Keratinocyte (primary cell): ENCODE data around the gene APOL3. TPM values are rescaled to one million over a fixed set of nuclear protein-coding genes. Genes with fewer than 3 reads are reported as not detected.

Experiments used
- DNase-seq: peaks from one replicate; pipeline ENCODE4 v3.0.0-alpha.2; 2011; ENCODE audit warnings: low read depth, missing footprints, low spot score
- FAIRE-seq: peaks from 2 replicates; lab custom pipeline; 2011; peaks lifted over from hg19 to GRCh38; lab: Jason Lieb, UNC
- H2AFZ ChIP-seq: 2 replicates; pipeline ENCODE4 v1.6.0; 2012; ENCODE audit warnings: low read length, control low read depth, inconsistent platforms; ENCODE audit not compliant: control insufficient read depth
- H3K27ac ChIP-seq: 2 replicates; pipeline ENCODE4 v1.5.1; 2011; ENCODE audit warnings: low read length; ENCODE audit not compliant: control insufficient read depth, insufficient read depth
- H3K27me3 ChIP-seq: 3 replicates; pipeline ENCODE4 v1.6.0; 2011; ENCODE audit warnings: low read length; ENCODE audit not compliant: control insufficient read depth, insufficient read depth; ENCODE audit errors: extremely low read depth
- H3K36me3 ChIP-seq, 2 experiments: 2 replicates in 1 of 2; 3 replicates in 1 of 2; pipeline ENCODE4 v1.5.1; 2011; ENCODE audit warnings: low read length in 2 of 2, mild to moderate bottlenecking in 1 of 2; ENCODE audit not compliant: control insufficient read depth in 2 of 2, insufficient read depth in 2 of 2; ENCODE audit errors: extremely low read depth in 1 of 2
- H3K4me1 ChIP-seq: 3 replicates; pipeline ENCODE4 v1.5.1; 2011; ENCODE audit warnings: low read length; ENCODE audit not compliant: control insufficient read depth, insufficient read depth; ENCODE audit errors: extremely low read depth
- H3K4me2 ChIP-seq: 3 replicates; pipeline ENCODE4 v1.6.0; 2011; ENCODE audit warnings: low read depth, low read length; ENCODE audit not compliant: control insufficient read depth, insufficient read depth; ENCODE audit errors: extremely low read depth
- H3K4me3 ChIP-seq, 3 experiments: fragments of 200-600 bp in 1 of 3; sonication (generic) in 1 of 3; 2 replicates in 2 of 3; 3 replicates in 1 of 3; pipeline ENCODE4 v1.5.1; 2011 to 2016; ENCODE audit warnings: low read length in 3 of 3, mild to moderate bottlenecking in 3 of 3, control low read depth in 2 of 3, inconsistent platforms in 1 of 3, low read depth in 1 of 3, mixed read lengths in 1 of 3, mixed run types in 1 of 3, moderate library complexity in 1 of 3; ENCODE audit not compliant: control insufficient read depth in 2 of 3, insufficient read depth in 2 of 3; ENCODE audit errors: extremely low read depth in 1 of 3
- H3K79me2 ChIP-seq: 2 replicates; pipeline ENCODE4 v1.6.0; 2012; ENCODE audit warnings: low read length; ENCODE audit not compliant: control insufficient read depth, insufficient read depth
- H3K9ac ChIP-seq: 3 replicates; pipeline ENCODE4 v1.6.0; 2011; ENCODE audit warnings: low read length; ENCODE audit not compliant: control insufficient read depth, insufficient read depth; ENCODE audit errors: extremely low read depth
- H3K9me1 ChIP-seq: 3 replicates; pipeline ENCODE4 v1.6.0; 2011; ENCODE audit warnings: low read length; ENCODE audit not compliant: control insufficient read depth, insufficient read depth; ENCODE audit errors: extremely low read depth
- H3K9me3 ChIP-seq: 2 replicates; pipeline ENCODE4 v1.5.1; 2012; ENCODE audit warnings: low read depth, low read length; ENCODE audit not compliant: control insufficient read depth
- H4K20me1 ChIP-seq: 3 replicates; pipeline ENCODE4 v1.6.0; 2011; ENCODE audit warnings: low read length; ENCODE audit not compliant: control insufficient read depth, insufficient read depth; ENCODE audit errors: extremely low read depth
- CTCF ChIP-seq, 3 experiments: IDR thresholded peaks in 1 of 3; conservative IDR thresholded peaks in 1 of 3; optimal IDR thresholded peaks in 1 of 3; 2 replicates in 2 of 3; 3 replicates in 1 of 3; pipeline versions ENCODE3 to v1.5.1; 2011; ENCODE audit warnings: low read length in 3 of 3, mild to moderate bottlenecking in 3 of 3, moderate library complexity in 2 of 3, control low read depth in 1 of 3, inconsistent platforms in 1 of 3; ENCODE audit not compliant: insufficient read depth in 2 of 3; ENCODE audit errors: extremely low read depth in 1 of 3
- EZH2 ChIP-seq: IDR thresholded peaks from one replicate; pipeline ENCODE4 v1.6.1; 2012; ENCODE audit warnings: inconsistent platforms, mild to moderate bottlenecking, low read length, moderate library complexity
- dilution Hi-C: fragments of 300-500 bp; cut with MboI; formaldehyde crosslinking; loops from one replicate; pipeline ENCODE4 v1.7.0; 2020; ENCODE audit warnings: low sequenced_read_pairs; ENCODE audit not compliant: extremely low pct_ligation_motif_present
- polyA plus RNA-seq, 5 experiments: library from polyadenylated mRNA; depleted of rRNA in 3 of 5; stranded (reverse) in 3 of 5; stranded (forward) in 1 of 5; unstranded in 1 of 5; fragments of >200 nt; gene quantifications; 1 replicate in 1 of 5; 2 replicates in 3 of 5; 3 replicates in 1 of 5; pipeline versions ENCODE4 v1.2.1 to v1.2.3, GENCODE V29; 2011 to 2012; ENCODE audit warnings: missing spikeins in 2 of 5, low read depth in 1 of 5, low replicate concordance in 1 of 5

The APOL3 gene
- polyA plus RNA-seq, 1 donor (not counting 4 experiments of a cell fraction or from before 2014, with no cell fraction given) = 0.92 TPM

GRCh38 chr22:36193171-36193570 lies 32.6 kb upstream of the APOL3 start:
- TF ChIP-seq CTCF (optimal IDR thresholded peaks at IDR 0.05 in 1 of 3, IDR thresholded peaks at IDR 0.05 in 1 of 3, conservative IDR thresholded peaks at IDR 0.05 in 1 of 3; ENCODE audit: extremely low read depth in 1 of 3, insufficient read depth in 2 of 3, low read length in 3 of 3) = no peak
- no peak for TF ChIP-seq EZH2
- no peak overlapping the region for H3K9ac ChIP-seq
- no peak overlapping the region for H3K4me2 ChIP-seq
- H2AFZ ChIP-seq = no peak overlapping the region
- dilution Hi-C loops = no loop called here
- no peaks in the 10 kb centered on the region for H3K79me2 ChIP-seq
- H3K27me3 ChIP-seq = peaks cover 16% of the 10 kb centered on the region
- no peak overlapping the region for H3K27ac ChIP-seq
- H4K20me1 ChIP-seq = no peaks in the 10 kb centered on the region
- no peaks in the 10 kb centered on the region for H3K9me3 ChIP-seq
- DNase-seq = no peak
- no peak for FAIRE-seq
- no peaks in the 10 kb centered on the region for H3K4me1 ChIP-seq
- no peak overlapping the region for H3K4me3 ChIP-seq
- no peaks in the 10 kb centered on the region for H3K9me1 ChIP-seq
- no peaks in the 10 kb centered on the region for H3K36me3 ChIP-seq

- Histone ChIP-seq H3K27me3 (peaks cover 12% of the 10 kb centered on the region), H3K9me3 (no peaks in the 10 kb centered on the region), H3K9me1 (no peaks in the 10 kb centered on the region), H3K27ac (no peak overlapping the region), H3K4me1 (no peaks in the 10 kb centered on the region), H4K20me1 (no peaks in the 10 kb centered on the region), H3K4me3 (no peak overlapping the region), H3K9ac (no peak overlapping the region), H2AFZ (no peak overlapping the region), H3K79me2 (no peaks in the 10 kb centered on the region), H3K36me3 (no peaks in the 10 kb centered on the region), H3K4me2 (no peak overlapping the region)
- DNase-seq (no peak), FAIRE-seq (no peak)
- dilution Hi-C loops = no loop called here
- TF ChIP-seq CTCF (optimal IDR thresholded peaks at IDR 0.05 in 1 of 3, IDR thresholded peaks at IDR 0.05 in 1 of 3, conservative IDR thresholded peaks at IDR 0.05 in 1 of 3; ENCODE audit: extremely low read depth in 1 of 3, insufficient read depth in 2 of 3, low read length in 3 of 3) (no peak), EZH2 (no peak)
Observed at GRCh38 chr22:36192542-36192941, 32.0 kb upstream of the APOL3 start.
